Neural cell (in vitro differentiated cells): ENCODE results near the gene POU6F2. TPM values are rescaled to one million over a fixed set of nuclear protein-coding genes. Genes with fewer than 3 reads are reported as not detected.
"Not testable (repeated sequence)": the region's sequence is repeated elsewhere in the genome, so short reads cannot be mapped to it uniquely, and the experiment has no call there.

Experiments
- H2AFZ ChIP-seq: fragments of 200-600, 300-800 bp; sonication (generic), shearing (Covaris generic); 2 replicates; pipeline ENCODE4 v1.6.0; 2014; ENCODE audit warnings: low read depth, mild to moderate bottlenecking, antibody characterized with exemption, low read length, moderate library complexity
- H3F3A ChIP-seq: fragments of 200-600 bp; shearing (Covaris generic); 2 replicates; pipeline ENCODE4 v1.6.1; 2016; ENCODE audit warnings: mild to moderate bottlenecking, moderate library complexity, mixed read lengths, antibody characterized with exemption, low read length; ENCODE audit not compliant: insufficient read depth, poor library complexity, severe bottlenecking
- H3K27ac ChIP-seq: fragments of 200-600, 300-800 bp; sonication (generic), shearing (Covaris generic); 2 replicates; pipeline ENCODE4 v1.5.1; 2014; ENCODE audit warnings: mild to moderate bottlenecking, low read length, moderate library complexity
- H3K27me3 ChIP-seq: fragments of 300-800, 200-600 bp; sonication (generic), shearing (Covaris generic); 2 replicates; pipeline ENCODE4 v1.6.0; 2014; ENCODE audit warnings: mild to moderate bottlenecking, low read depth, low read length, moderate library complexity; ENCODE audit not compliant: insufficient read depth
- H3K36me3 ChIP-seq: fragments of 300-800, 200-600 bp; sonication (generic), shearing (Covaris generic); 2 replicates; pipeline ENCODE4 v1.5.1; 2014; ENCODE audit warnings: mild to moderate bottlenecking, antibody characterized with exemption, low read length, moderate library complexity; ENCODE audit not compliant: insufficient read depth
- H3K4me2 ChIP-seq: fragments of 300-800, 200-600 bp; sonication (generic), shearing (Covaris generic); 2 replicates; pipeline ENCODE4 v1.6.0; 2014; ENCODE audit warnings: mild to moderate bottlenecking, low read length
- H3K4me3 ChIP-seq: fragments of 300-800, 200-600 bp; sonication (generic), shearing (Covaris generic); 2 replicates; pipeline ENCODE4 v1.5.1; 2014; ENCODE audit warnings: mild to moderate bottlenecking, low read length, moderate library complexity
- H3K79me2 ChIP-seq: fragments of 200-600 bp; shearing (Covaris generic); replicated peaks from 2 replicates; pipeline ENCODE4 v1.6.0; 2014; ENCODE audit warnings: mild to moderate bottlenecking, low read length, moderate library complexity; ENCODE audit not compliant: insufficient read depth
- H3K9ac ChIP-seq: fragments of 300-800, 200-600 bp; sonication (generic), shearing (Covaris generic); 2 replicates; pipeline ENCODE4 v1.6.1; 2016; ENCODE audit warnings: mild to moderate bottlenecking, low read length, mixed read lengths
- H3K9me2 ChIP-seq: fragments of 200-600 bp; shearing (Covaris generic); 2 replicates; pipeline ENCODE4 v1.6.1; 2016; ENCODE audit warnings: mild to moderate bottlenecking, low read length, mixed read lengths; ENCODE audit not compliant: insufficient read depth
- H3K9me3 ChIP-seq: fragments of 200-600, 300-800 bp; sonication (generic), shearing (Covaris generic); 2 replicates; pipeline ENCODE4 v1.6.1; 2016; ENCODE audit warnings: mild to moderate bottlenecking, mixed run types, low read length, moderate library complexity, mixed read lengths
- H4K20me1 ChIP-seq: fragments of 200-600 bp; shearing (Covaris generic); 2 replicates; pipeline ENCODE4 v1.6.1; 2016; ENCODE audit warnings: mild to moderate bottlenecking, mixed run types; ENCODE audit not compliant: insufficient read depth
- EP300 ChIP-seq: fragments of 450-650 bp; conservative IDR thresholded peaks from 2 replicates; pipeline ENCODE4 v1.6.1; 2014; ENCODE audit warnings: antibody characterized with exemption, mild to moderate bottlenecking, moderate library complexity; ENCODE audit not compliant: poor library complexity, severe bottlenecking
- EZH2 ChIP-seq: fragments of 200-600, 300-800 bp; shearing (Covaris generic), sonication (generic); IDR thresholded peaks from 2 replicates; pipeline ENCODE4 v1.6.1; 2014; ENCODE audit warnings: antibody characterized with exemption, low read length, borderline replicate concordance, mild to moderate bottlenecking; ENCODE audit not compliant: insufficient read depth, poor library complexity, severe bottlenecking
- MXI1 ChIP-seq: fragments of 450-650 bp; conservative IDR thresholded peaks from 2 replicates; pipeline ENCODE4 v1.6.1; 2014; ENCODE audit warnings: antibody characterized with exemption, mild to moderate bottlenecking; ENCODE audit not compliant: poor library complexity, severe bottlenecking
- POLR2AphosphoS5 ChIP-seq: IDR thresholded peaks from 2 replicates; pipeline ENCODE4 v1.6.1; 2012
- RAD21 ChIP-seq: fragments of 450-650 bp; conservative IDR thresholded peaks from 2 replicates; pipeline ENCODE4 v1.6.1; 2014; ENCODE audit warnings: antibody characterized with exemption, mild to moderate bottlenecking, moderate library complexity
- SMC3 ChIP-seq: fragments of 450-650 bp; conservative IDR thresholded peaks from 2 replicates; pipeline ENCODE4 v1.6.1; 2014; ENCODE audit warnings: antibody characterized with exemption, mild to moderate bottlenecking, moderate library complexity; ENCODE audit not compliant: poor library complexity
- TAF1 ChIP-seq: IDR thresholded peaks from 2 replicates; pipeline ENCODE4 v1.6.1; 2012; ENCODE audit warnings: low read depth
- polyA plus RNA-seq: library from polyadenylated mRNA; depleted of rRNA; stranded (reverse); fragments of >200 nt; gene quantifications from 2 replicates; pipeline ENCODE4 v1.2.3, GENCODE V29; 2014
- TF ChIP-seq, protein P1 (sequence below): fragments of 450-650 bp; IDR thresholded peaks from 2 replicates; pipeline ENCODE4 v1.5.1; 2014; ENCODE audit warnings: antibody characterized with exemption, mild to moderate bottlenecking, moderate library complexity; ENCODE audit not compliant: poor library complexity, severe bottlenecking
- TF ChIP-seq, protein P2 (sequence below): IDR thresholded peaks from 2 replicates; pipeline ENCODE4 v1.6.1; 2012; ENCODE audit warnings: borderline replicate concordance

The POU6F2 gene
- polyA plus RNA-seq, 1 donor from 2014 or later = 2.8 TPM

DNA sequence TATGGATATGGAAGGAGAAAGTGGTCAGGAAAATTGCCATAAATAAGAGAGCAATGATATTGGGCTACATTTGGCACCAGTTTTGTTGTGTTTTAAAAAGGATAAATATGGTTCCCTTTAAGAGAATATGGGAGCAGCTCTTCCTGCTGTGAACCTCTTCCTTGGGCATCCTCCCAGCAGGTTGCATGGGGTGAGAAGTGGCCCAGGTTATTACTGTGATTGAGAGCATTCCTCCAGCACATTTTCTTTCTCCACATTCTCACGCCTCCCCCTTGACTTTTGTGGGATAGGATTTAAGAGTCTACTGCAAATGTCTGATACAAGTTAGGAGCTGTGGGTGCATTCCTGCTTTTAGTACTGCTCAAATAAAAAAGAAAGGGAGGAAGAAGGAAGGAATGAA lies 214.8 kb downstream of the POU6F2 start:
- Histone ChIP-seq H4K20me1 (no peaks in the 10 kb centered on the region), H3K4me3 (no peak overlapping the region), H3K36me3 (no peaks in the 10 kb centered on the region), H3F3A (no peaks in the 10 kb centered on the region), H3K79me2 (no peaks in the 10 kb centered on the region), H3K27ac (no peak overlapping the region), H3K9me3 (no peaks in the 10 kb centered on the region), H3K9me2 (no peaks in the 10 kb centered on the region), H3K9ac (no peak overlapping the region), H3K27me3 (no peaks in the 10 kb centered on the region), H3K4me2 (no peak overlapping the region), H2AFZ (no peak overlapping the region)
- no peak for TF ChIP-seq RAD21
- no peak for TF ChIP-seq MXI1
- no peak for TF ChIP-seq TAF1
- no peak for TF ChIP-seq SMC3
- no peak for TF ChIP-seq EZH2
- TF ChIP-seq EP300 = no peak
- TF ChIP-seq, protein P1, sequence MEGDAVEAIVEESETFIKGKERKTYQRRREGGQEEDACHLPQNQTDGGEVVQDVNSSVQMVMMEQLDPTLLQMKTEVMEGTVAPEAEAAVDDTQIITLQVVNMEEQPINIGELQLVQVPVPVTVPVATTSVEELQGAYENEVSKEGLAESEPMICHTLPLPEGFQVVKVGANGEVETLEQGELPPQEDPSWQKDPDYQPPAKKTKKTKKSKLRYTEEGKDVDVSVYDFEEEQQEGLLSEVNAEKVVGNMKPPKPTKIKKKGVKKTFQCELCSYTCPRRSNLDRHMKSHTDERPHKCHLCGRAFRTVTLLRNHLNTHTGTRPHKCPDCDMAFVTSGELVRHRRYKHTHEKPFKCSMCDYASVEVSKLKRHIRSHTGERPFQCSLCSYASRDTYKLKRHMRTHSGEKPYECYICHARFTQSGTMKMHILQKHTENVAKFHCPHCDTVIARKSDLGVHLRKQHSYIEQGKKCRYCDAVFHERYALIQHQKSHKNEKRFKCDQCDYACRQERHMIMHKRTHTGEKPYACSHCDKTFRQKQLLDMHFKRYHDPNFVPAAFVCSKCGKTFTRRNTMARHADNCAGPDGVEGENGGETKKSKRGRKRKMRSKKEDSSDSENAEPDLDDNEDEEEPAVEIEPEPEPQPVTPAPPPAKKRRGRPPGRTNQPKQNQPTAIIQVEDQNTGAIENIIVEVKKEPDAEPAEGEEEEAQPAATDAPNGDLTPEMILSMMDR = no peak
- TF ChIP-seq POLR2AphosphoS5 = no peak
- TF ChIP-seq, protein P2, sequence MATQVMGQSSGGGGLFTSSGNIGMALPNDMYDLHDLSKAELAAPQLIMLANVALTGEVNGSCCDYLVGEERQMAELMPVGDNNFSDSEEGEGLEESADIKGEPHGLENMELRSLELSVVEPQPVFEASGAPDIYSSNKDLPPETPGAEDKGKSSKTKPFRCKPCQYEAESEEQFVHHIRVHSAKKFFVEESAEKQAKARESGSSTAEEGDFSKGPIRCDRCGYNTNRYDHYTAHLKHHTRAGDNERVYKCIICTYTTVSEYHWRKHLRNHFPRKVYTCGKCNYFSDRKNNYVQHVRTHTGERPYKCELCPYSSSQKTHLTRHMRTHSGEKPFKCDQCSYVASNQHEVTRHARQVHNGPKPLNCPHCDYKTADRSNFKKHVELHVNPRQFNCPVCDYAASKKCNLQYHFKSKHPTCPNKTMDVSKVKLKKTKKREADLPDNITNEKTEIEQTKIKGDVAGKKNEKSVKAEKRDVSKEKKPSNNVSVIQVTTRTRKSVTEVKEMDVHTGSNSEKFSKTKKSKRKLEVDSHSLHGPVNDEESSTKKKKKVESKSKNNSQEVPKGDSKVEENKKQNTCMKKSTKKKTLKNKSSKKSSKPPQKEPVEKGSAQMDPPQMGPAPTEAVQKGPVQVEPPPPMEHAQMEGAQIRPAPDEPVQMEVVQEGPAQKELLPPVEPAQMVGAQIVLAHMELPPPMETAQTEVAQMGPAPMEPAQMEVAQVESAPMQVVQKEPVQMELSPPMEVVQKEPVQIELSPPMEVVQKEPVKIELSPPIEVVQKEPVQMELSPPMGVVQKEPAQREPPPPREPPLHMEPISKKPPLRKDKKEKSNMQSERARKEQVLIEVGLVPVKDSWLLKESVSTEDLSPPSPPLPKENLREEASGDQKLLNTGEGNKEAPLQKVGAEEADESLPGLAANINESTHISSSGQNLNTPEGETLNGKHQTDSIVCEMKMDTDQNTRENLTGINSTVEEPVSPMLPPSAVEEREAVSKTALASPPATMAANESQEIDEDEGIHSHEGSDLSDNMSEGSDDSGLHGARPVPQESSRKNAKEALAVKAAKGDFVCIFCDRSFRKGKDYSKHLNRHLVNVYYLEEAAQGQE = no peak

DNA sequence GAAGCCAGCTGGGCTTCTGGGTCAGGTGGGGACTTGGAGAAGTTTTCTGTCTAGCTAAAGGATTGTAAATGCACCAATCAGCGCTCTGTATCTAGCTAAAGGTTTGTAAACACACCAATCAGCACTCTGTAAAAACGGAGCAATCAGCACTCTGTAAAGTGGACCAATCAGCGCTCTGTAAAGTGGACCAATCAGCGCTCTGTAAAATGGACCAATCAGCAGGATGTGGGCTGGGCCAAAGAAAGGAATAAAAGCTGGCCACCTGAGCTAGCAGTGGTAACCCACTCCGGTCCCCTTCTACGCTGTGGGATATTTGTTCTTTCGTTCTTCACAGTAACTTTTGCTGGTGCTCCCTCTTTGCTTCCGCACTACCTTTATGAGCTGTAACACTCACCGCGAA lies 216.7 kb downstream of the POU6F2 start:
- H3K9ac ChIP-seq, H2AFZ ChIP-seq, H3K36me3 ChIP-seq, H3K4me2 ChIP-seq, H4K20me1 ChIP-seq, H3K9me3 ChIP-seq, H3K9me2 ChIP-seq, H3K4me3 ChIP-seq, H3F3A ChIP-seq, H3K27ac ChIP-seq, H3K79me2 ChIP-seq, H3K27me3 ChIP-seq: not testable (repeated sequence)

DNA sequence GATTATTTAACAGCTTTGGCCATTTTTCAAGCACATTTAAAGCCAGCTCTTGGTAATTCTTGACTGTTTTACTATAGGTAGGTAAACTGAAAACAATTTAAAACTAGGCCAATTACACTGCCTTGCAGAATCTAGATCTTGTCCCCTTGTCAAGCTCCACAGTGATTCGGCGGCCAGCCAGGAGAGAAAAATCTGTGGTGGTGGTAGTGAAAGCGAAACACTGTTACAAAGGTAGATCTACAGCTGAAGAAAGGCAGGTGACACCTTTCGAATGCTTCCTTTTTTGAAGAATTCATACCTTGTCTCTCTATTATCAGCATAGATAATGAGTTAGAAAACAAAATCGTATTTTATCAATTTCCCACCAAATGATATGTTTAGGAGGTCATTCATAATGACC lies 218.3 kb downstream of the POU6F2 start:
- Histone ChIP-seq H3K9ac (no peak overlapping the region), H3F3A (no peaks in the 10 kb centered on the region), H4K20me1 (no peaks in the 10 kb centered on the region), H3K4me2 (no peak overlapping the region), H3K9me3 (no peaks in the 10 kb centered on the region), H3K27ac (no peak overlapping the region), H3K9me2 (no peaks in the 10 kb centered on the region), H3K27me3 (no peaks in the 10 kb centered on the region), H3K79me2 (no peaks in the 10 kb centered on the region), H3K4me3 (no peak overlapping the region), H3K36me3 (no peaks in the 10 kb centered on the region), H2AFZ (no peak overlapping the region)
- TF ChIP-seq, protein P1 = no peak
- TF ChIP-seq MXI1 (no peak), RAD21 (no peak), TAF1 (no peak), EZH2 (no peak), SMC3 (no peak), POLR2AphosphoS5 (no peak), EP300 (no peak)
- TF ChIP-seq, protein P2 = no peak
